NCI-H146 (cell line): ENCODE results near the gene HECTD4.
"Not testable (repeated sequence)": the region's sequence is repeated elsewhere in the genome, so short reads cannot be mapped to it uniquely, and the experiment has no call there.

Source experiments
- DNase-seq: peaks from one replicate; lab custom pipeline; 2025; lab: John Stamatoyannopoulos, UW

Gene HECTD4

GRCh38 chr12:112121780-112122565 is 260.3 kb downstream of the HECTD4 start:
- no peak for DNase-seq

- no peak for DNase-seq
Measured at GRCh38 chr12:112117685-112118084, 264.5 kb downstream of the HECTD4 start.

DNA sequence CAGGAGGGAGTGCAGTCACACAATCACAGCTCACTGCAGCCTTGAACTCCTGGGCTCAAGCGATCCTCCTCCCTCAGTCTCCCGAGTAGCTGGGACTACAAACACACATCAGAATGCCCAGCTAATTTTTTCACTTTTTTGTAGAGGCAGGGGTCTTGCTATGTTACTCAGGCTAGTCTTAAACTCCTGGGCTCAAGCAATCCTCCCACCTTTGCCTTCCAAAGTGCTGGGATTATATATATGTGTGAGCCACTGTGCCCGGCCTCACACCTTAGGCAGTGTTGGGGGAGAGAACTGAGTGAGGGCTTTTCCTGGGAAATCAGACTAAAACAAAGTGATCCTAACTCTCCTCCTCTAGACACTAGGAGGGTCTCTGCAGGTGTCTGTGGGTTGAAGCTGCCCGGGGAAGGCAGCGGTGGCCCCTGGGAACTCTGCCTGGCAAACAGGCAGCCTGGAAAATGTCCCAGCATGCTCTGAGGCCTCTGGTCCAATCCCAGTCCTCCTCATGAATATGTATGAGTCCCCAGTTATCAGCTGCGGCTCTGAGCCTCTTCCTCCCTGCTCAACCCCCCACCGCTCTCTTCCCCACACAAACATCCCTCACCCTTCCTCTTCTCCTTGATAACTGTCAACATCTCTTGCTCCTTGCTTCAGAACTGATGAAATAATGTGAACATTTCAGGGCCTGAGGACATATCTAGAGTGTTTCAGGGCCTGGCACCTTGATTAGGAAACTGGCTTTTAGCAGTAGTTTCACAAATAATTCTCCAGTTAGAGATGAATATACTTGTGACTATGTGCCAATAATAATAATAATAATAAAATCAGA is 265.8 kb downstream of the HECTD4 start:
- DNase-seq, result peak; percentile 91

DNA sequence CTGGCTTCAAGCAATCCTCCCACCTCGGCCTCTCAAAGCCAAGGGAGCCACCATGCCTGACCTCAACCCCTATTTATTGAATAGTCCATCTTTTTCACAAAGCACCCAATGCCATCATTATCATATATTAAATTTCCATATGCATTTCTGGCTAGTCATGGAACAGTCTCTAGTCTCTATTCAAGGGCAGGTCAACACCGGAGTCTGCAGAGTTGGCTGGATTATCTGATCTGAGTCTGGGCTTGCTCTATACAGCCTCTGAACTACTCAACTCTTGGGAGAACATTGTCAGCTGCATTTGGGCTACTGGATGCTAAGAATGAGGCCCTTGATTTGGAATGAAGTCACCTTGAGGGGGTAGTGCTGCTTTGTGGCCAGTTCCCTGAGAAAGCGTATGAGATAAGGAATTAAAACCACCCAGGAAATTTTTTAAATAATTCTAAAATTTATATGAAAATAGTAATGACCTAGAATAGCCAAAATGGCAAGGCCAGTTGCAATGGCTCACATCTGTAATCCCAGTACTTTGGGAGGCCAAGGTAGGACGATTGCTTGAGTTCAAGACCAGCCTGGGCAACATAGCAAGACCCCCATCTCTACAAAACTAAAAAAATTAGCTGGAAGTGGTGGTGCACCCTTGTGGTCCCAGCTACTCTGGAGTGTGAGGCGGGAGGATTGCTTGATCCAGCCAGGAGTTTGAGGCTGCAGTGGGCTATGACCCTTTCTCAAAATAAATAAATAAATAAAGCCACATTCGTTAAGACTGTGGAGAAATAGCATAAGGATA is 266.8 kb downstream of the HECTD4 start:
- no peak for DNase-seq

GRCh38 chr12:112112409-112113133 is 269.7 kb downstream of the HECTD4 start:
- no peak for DNase-seq

DNA sequence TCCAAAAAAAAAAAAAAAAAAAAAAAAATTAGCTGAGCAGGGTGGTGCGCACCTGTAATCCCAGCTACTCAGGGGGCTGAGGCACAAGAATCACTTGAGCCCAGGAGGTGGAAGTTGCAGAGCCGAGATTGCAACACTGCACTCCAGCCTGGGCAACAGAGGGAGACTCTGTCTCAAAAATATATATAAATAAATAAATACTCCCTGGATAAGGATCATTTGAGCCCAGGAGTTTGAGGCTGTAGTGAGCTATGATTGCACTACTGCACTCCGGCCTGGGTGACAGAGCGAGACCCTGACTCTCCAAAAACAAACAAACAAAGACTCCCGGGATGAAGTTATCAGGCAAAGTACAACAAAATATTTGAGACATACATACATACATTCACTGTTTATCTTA is 270.3 kb downstream of the HECTD4 start:
- no peak for DNase-seq

DNA sequence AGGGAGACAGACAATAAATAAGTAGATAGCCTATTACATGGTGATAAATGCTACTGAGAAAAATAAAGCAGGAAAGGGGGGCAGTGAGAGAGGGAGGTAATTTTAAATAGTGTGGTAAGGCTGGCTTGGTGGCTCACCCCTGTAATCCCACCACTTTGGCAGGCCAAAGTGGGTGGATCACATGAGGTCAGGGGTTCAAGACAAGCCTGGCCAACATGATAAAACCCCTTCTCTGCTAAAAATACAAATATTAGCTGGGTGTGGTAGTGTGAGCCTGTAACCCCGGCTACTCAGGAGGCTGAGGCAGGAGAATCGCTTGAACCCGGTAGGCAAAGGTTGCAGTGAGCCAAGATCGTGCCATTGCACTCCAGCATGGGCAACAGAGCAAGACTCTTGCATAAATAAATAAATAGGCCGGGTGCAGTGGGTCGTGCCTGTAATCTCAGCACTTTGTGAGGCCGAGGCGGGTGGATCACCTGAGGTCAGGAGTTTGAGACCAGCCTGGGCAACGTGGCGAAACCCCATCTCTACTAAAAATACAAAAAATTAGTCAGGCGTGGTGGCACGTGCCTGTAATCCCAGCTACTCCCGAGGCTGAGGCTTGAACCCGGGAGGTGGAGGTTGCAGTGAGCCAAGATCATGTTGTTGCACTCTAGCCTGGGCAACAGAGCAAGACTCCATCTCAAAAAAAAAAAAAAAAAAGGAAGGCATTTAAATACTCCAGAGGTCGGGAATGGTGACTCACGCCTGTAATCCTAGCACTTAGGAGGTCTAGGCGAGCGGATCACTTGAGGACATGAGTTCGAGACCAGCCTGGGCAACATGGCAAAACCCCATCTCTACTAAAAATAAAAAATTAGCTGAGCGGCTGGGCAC is 271.2 kb downstream of the HECTD4 start:
- not testable (repeated sequence) for DNase-seq
